DND-41 (cell line): ENCODE data around the gene PGBD1.

Experiments used
- ATAC-seq: fragments of 200-7000 bp; cut with Tn5 transposase; 3 replicates; pipeline ENCODE4 v1.9.1; 2021; ENCODE audit warnings: low read depth; ENCODE audit not compliant: insufficient read depth
- DNase-seq: peaks from one replicate; pipeline ENCODE4 v3.0.0-alpha.2; 2020
- H2AFZ ChIP-seq: 2 replicates; pipeline ENCODE4 v1.6.0; 2012; ENCODE audit warnings: low read depth, low read length
- H3K27ac ChIP-seq: 2 replicates; pipeline ENCODE4 v1.5.1; 2012; ENCODE audit warnings: low read length, inconsistent platforms
- H3K27me3 ChIP-seq: fragments of 200-600 bp; sonication (generic); 2 replicates; pipeline ENCODE4 v1.6.0; 2012; ENCODE audit warnings: low read length, mild to moderate bottlenecking, inconsistent platforms; ENCODE audit not compliant: insufficient read depth, poor library complexity
- H3K36me3 ChIP-seq: 2 replicates; pipeline ENCODE4 v1.5.1; 2012; ENCODE audit warnings: low read length, inconsistent platforms; ENCODE audit not compliant: insufficient read depth
- H3K4me1 ChIP-seq: 2 replicates; pipeline ENCODE4 v1.5.1; 2012; ENCODE audit warnings: mild to moderate bottlenecking, low read length; ENCODE audit not compliant: insufficient read depth
- H3K4me2 ChIP-seq: 2 replicates; pipeline ENCODE4 v1.6.0; 2012; ENCODE audit warnings: mild to moderate bottlenecking, moderate library complexity, low read length, inconsistent platforms; ENCODE audit not compliant: insufficient read depth
- H3K4me3 ChIP-seq, 2 experiments: fragments of 200-600 bp in 1 of 2; shearing (Covaris generic) in 1 of 2; 2 replicates each; pipeline ENCODE4 v1.5.1; 2012 to 2016; ENCODE audit warnings: inconsistent platforms in 2 of 2, low read length in 2 of 2, mild to moderate bottlenecking in 2 of 2, low read depth in 1 of 2, moderate library complexity in 1 of 2
- H3K79me2 ChIP-seq: 2 replicates; pipeline ENCODE4 v1.6.0; 2012; ENCODE audit warnings: low read length, inconsistent platforms; ENCODE audit not compliant: insufficient read depth
- H3K9ac ChIP-seq: 2 replicates; pipeline ENCODE4 v1.6.0; 2012; ENCODE audit warnings: low read depth, mild to moderate bottlenecking, inconsistent platforms, low read length, moderate library complexity
- H3K9me3 ChIP-seq: 2 replicates; pipeline ENCODE4 v1.5.1; 2012; ENCODE audit warnings: low read length, moderate library complexity, mild to moderate bottlenecking, inconsistent platforms; ENCODE audit not compliant: insufficient read depth, severe bottlenecking
- H4K20me1 ChIP-seq: 2 replicates; pipeline ENCODE4 v1.6.0; 2012; ENCODE audit warnings: low read length; ENCODE audit not compliant: insufficient read depth
- CTCF ChIP-seq: IDR thresholded peaks from 2 replicates; pipeline ENCODE4 v1.5.1; 2012; ENCODE audit warnings: borderline replicate concordance, low read length, moderate library complexity, mild to moderate bottlenecking; ENCODE audit not compliant: poor library complexity, severe bottlenecking; ENCODE audit errors: extremely low read depth
- EZH2 ChIP-seq: IDR thresholded peaks from 3 replicates; pipeline ENCODE4 v1.6.1; 2012; ENCODE audit warnings: borderline replicate concordance, low read depth, mild to moderate bottlenecking, moderate library complexity, low read length, inconsistent platforms; ENCODE audit not compliant: severe bottlenecking

The PGBD1 gene

GRCh38 chr6:28343898-28344677, 62.7 kb downstream of the PGBD1 start:
- no peak overlapping the region for H3K27ac ChIP-seq
- DNase-seq (no peak), ATAC-seq (no peak)
- H3K9me3 ChIP-seq, result peaks cover 7% of the 10 kb centered on the region
- no peak overlapping the region for H3K4me2 ChIP-seq
- H3K4me1 ChIP-seq, result peaks cover 15% of the 10 kb centered on the region
- H3K79me2 ChIP-seq, result no peaks in the 10 kb centered on the region
- no peak for TF ChIP-seq EZH2
- no peak for TF ChIP-seq CTCF
- no peak overlapping the region for H2AFZ ChIP-seq
- H3K9ac ChIP-seq, result no peak overlapping the region
- H3K27me3 ChIP-seq, result peaks cover 19% of the 10 kb centered on the region
- no peaks in the 10 kb centered on the region for H3K36me3 ChIP-seq
- no peak overlapping the region for H3K4me3 ChIP-seq
- H4K20me1 ChIP-seq, result no peaks in the 10 kb centered on the region

DNA sequence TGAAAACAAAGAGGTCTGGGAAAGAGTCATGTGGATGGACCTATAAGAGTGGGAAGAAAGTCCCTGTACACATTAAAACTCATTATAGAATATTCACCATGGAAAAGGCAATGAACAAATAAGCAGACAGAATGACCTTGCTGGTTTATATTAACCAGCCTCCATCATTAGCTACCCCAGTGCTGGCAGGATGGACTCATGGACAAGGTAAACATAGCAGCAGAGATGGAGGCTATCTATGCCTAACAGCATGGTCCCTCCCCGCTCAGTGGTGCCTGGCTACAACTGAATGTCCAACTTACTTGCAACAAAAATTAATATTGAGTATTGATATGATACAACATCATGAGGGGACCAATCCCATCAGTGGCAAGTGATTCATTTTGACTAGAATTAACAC, 63.8 kb downstream of the PGBD1 start:
- Histone ChIP-seq H4K20me1 (no peaks in the 10 kb centered on the region), H3K36me3 (no peaks in the 10 kb centered on the region), H3K9ac (no peak overlapping the region), H3K79me2 (peaks cover 6% of the 10 kb centered on the region), H3K9me3 (peaks cover 3% of the 10 kb centered on the region), H3K4me1 (peaks cover 19% of the 10 kb centered on the region), H3K27ac (no peak overlapping the region), H3K4me3 (no peak overlapping the region), H2AFZ (no peak overlapping the region), H3K27me3 (peaks cover 19% of the 10 kb centered on the region), H3K4me2 (no peak overlapping the region)
- TF ChIP-seq CTCF (no peak), EZH2 (no peak)
- no peak for ATAC-seq
- no peak for DNase-seq

GRCh38 chr6:28347119-28347518, 65.7 kb downstream of the PGBD1 start:
- no peak overlapping the region for H3K4me2 ChIP-seq
- peaks cover 19% of the 10 kb centered on the region for H3K27me3 ChIP-seq
- TF ChIP-seq CTCF, result no peak
- TF ChIP-seq EZH2, result no peak
- H2AFZ ChIP-seq, result no peak overlapping the region
- no peak overlapping the region for H3K9ac ChIP-seq
- H3K9me3 ChIP-seq, result no peaks in the 10 kb centered on the region
- peaks cover 24% of the 10 kb centered on the region for H3K4me1 ChIP-seq
- no peak overlapping the region for H3K4me3 ChIP-seq
- H3K27ac ChIP-seq, result no peak overlapping the region
- H3K79me2 ChIP-seq, result peaks cover 25% of the 10 kb centered on the region
- ATAC-seq (no peak), DNase-seq (no peak)
- no peaks in the 10 kb centered on the region for H3K36me3 ChIP-seq
- no peaks in the 10 kb centered on the region for H4K20me1 ChIP-seq
